Peyer's patch (tissue), 4 donors: Measurements from ENCODE around the gene TERT. TPM values are rescaled to one million over a fixed set of nuclear protein-coding genes. Genes with fewer than 3 reads are reported as not detected.
A peak's percentile ranks its signal among the peaks of the same experiment; 100 is the strongest.

Source experiments
- DNase-seq, 3 donors: peaks; one replicate each; pipeline ENCODE4 v3.0.0-alpha.2; 2017 to 2019
- H3K27ac ChIP-seq, 4 donors: fragments of 200-600 bp; sonication (generic); one replicate each; pipeline ENCODE4 v1.5.1; 2016 to 2019
- H3K27me3 ChIP-seq, 2 donors: fragments of 200-600 bp; sonication (generic); one replicate each; pipeline ENCODE4 v1.5.1; 2019
- H3K36me3 ChIP-seq, 3 donors: fragments of 200-600 bp; sonication (generic); one replicate each; pipeline ENCODE4 v1.5.1; 2016 to 2019
- H3K4me1 ChIP-seq, 4 donors: fragments of 200-600 bp; sonication (generic); one replicate each; pipeline ENCODE4 v1.5.1; 2016 to 2019
- H3K4me3 ChIP-seq, 4 donors: fragments of 200-600 bp; sonication (generic); 1 replicate in 3 of 4; 2 replicates in 1 of 4; pipeline ENCODE4 v1.5.1; 2016 to 2019; ENCODE audit warnings: mild to moderate bottlenecking in 1 of 4
- H3K9me3 ChIP-seq, 4 donors: fragments of 200-600 bp; sonication (generic); one replicate each; pipeline ENCODE4 v1.5.1; 2016 to 2019; ENCODE audit warnings: mild to moderate bottlenecking in 1 of 4
- CTCF ChIP-seq, 6 experiments: fragments of 450-650 bp in 4 of 6; fragments of 200-600 bp in 2 of 6; sonication (generic) in 1 of 6; IDR thresholded peaks; one replicate each; pipeline ENCODE4 v1.5.1; 2017 to 2019; ENCODE audit warnings: antibody characterized with exemption in 6 of 6, mild to moderate bottlenecking in 3 of 6, moderate library complexity in 1 of 6
- POLR2A ChIP-seq, 2 donors: fragments of 450-650 bp; IDR thresholded peaks; one replicate each; pipeline ENCODE4 v1.5.1; 2017; ENCODE audit warnings: antibody characterized with exemption in 2 of 2, mild to moderate bottlenecking in 2 of 2, moderate library complexity in 2 of 2
- total RNA-seq, 4 donors: library from RNA; depleted of rRNA; stranded (reverse); fragments of >200 nt; gene quantifications; one replicate each; pipeline ENCODE4 v1.1.0, GENCODE V29; 2016

Gene TERT
- total RNA-seq, 4 donors from 2014 or later: 0.70 to 6.6 (median 1.6) TPM

- TF ChIP-seq CTCF (IDR thresholded peaks at IDR 0.05): no peak
- TF ChIP-seq POLR2A (IDR thresholded peaks at IDR 0.05): no peak
- no peak overlapping the region for H3K4me3 ChIP-seq
- H3K27me3 ChIP-seq: no peaks in the 10 kb centered on the region
- peaks cover 0 to 25% (median 4%) of the 10 kb centered on the region in 4 donors for H3K4me1 ChIP-seq
- no peak overlapping the region for H3K27ac ChIP-seq
- no peak for DNase-seq
- H3K9me3 ChIP-seq: no peaks in the 10 kb centered on the region
- no peaks in the 10 kb centered on the region for H3K36me3 ChIP-seq
Observed at GRCh38 chr5:1241509-1242080, 53.3 kb downstream of the TERT start.

GRCh38 chr5:1240496-1241260 lies 54.2 kb downstream of the TERT start:
- Histone ChIP-seq H3K27me3 (no peaks in the 10 kb centered on the region), H3K4me3 (no peak overlapping the region), H3K36me3 (no peaks in the 10 kb centered on the region), H3K27ac (peak overlapping the region in 2 of 4 donors; percentile 83 to 85), H3K9me3 (no peaks in the 10 kb centered on the region), H3K4me1 (peaks cover 0 to 21% (median 4%) of the 10 kb centered on the region in 4 donors)
- DNase-seq: no peak
- TF ChIP-seq POLR2A (IDR thresholded peaks at IDR 0.05): no peak
- TF ChIP-seq CTCF (IDR thresholded peaks at IDR 0.05): no peak

GRCh38 chr5:1239505-1240251 lies 55.2 kb downstream of the TERT start:
- peak overlapping the region in 3 of 4 donors; percentile 26 to 85 (median 83) for H3K27ac ChIP-seq
- peak in 2 of 3 donors; percentile 88 to 90 for DNase-seq
- no peak overlapping the region for H3K4me3 ChIP-seq
- H3K27me3 ChIP-seq: no peaks in the 10 kb centered on the region
- TF ChIP-seq CTCF (IDR thresholded peaks at IDR 0.05) (peak in 1 of 6 experiments; percentile 14), POLR2A (IDR thresholded peaks at IDR 0.05) (peak in 1 of 2 donors; percentile 48)
- H3K36me3 ChIP-seq: no peaks in the 10 kb centered on the region
- peaks cover 0 to 9% (median 0%) of the 10 kb centered on the region in 4 donors for H3K9me3 ChIP-seq
- peaks cover 0 to 21% (median 4%) of the 10 kb centered on the region in 4 donors for H3K4me1 ChIP-seq

- no peak overlapping the region for H3K27ac ChIP-seq
- peaks cover 0 to 19% (median 4%) of the 10 kb centered on the region in 4 donors for H3K4me1 ChIP-seq
- H3K27me3 ChIP-seq: no peaks in the 10 kb centered on the region
- no peaks in the 10 kb centered on the region for H3K36me3 ChIP-seq
- DNase-seq: no peak
- H3K9me3 ChIP-seq: peaks cover 0 to 11% (median 0%) of the 10 kb centered on the region in 4 donors
- H3K4me3 ChIP-seq: no peak overlapping the region
- TF ChIP-seq POLR2A (IDR thresholded peaks at IDR 0.05) (no peak), CTCF (IDR thresholded peaks at IDR 0.05) (no peak)
Observed at GRCh38 chr5:1235838-1236237, 59.0 kb downstream of the TERT start.

GRCh38 chr5:1235379-1235778 lies 59.5 kb downstream of the TERT start:
- H3K4me3 ChIP-seq: no peak overlapping the region
- peak in 1 of 3 donors; percentile 57 for DNase-seq

More at GRCh38 chr5:1235379-1235778, 59.5 kb downstream of the TERT start:
- Histone ChIP-seq H3K9me3 (peaks cover 0 to 11% (median 0%) of the 10 kb centered on the region in 4 donors), H3K27ac (no peak overlapping the region), H3K36me3 (no peaks in the 10 kb centered on the region), H3K4me1 (peaks cover 0 to 15% (median 4%) of the 10 kb centered on the region in 4 donors), H3K27me3 (no peaks in the 10 kb centered on the region)
- TF ChIP-seq CTCF (IDR thresholded peaks at IDR 0.05): peak in 2 of 6 experiments; percentile 25 to 35
- no peak for TF ChIP-seq POLR2A (IDR thresholded peaks at IDR 0.05)
